Upper lobe of left lung (tissue), 6 donors: ENCODE measurements around the gene GFI1B. TPM values are rescaled to one million over a fixed set of nuclear protein-coding genes. Genes with fewer than 3 reads are reported as not detected.

Source experiments
- ATAC-seq, 2 donors: fragments of 200-7000 bp; cut with Tn5 transposase; one replicate each; pipeline ENCODE4 v1.9.1; 2022; ENCODE audit warnings: mild to moderate bottlenecking in 2 of 2, moderate library complexity in 2 of 2; ENCODE audit not compliant: low FRiP score in 2 of 2
- DNase-seq, 2 donors: peaks; one replicate each; pipeline ENCODE4 v3.0.0-alpha.2; 2019 to 2020
- H3K27ac ChIP-seq, 4 donors: fragments of 200-600 bp; sonication (generic); one replicate each; pipeline ENCODE4 v1.5.1; 2016 to 2019
- H3K27me3 ChIP-seq, 4 donors: fragments of 200-600 bp; sonication (generic); one replicate each; pipeline ENCODE4 v1.5.1; 2017 to 2019
- H3K36me3 ChIP-seq, 4 donors: fragments of 200-600 bp; sonication (generic); one replicate each; pipeline ENCODE4 v1.5.1; 2016 to 2019
- H3K4me1 ChIP-seq, 4 donors: fragments of 200-600 bp; sonication (generic); one replicate each; pipeline ENCODE4 v1.5.1; 2018 to 2019
- H3K4me3 ChIP-seq, 4 donors: fragments of 200-600 bp; sonication (generic); one replicate each; pipeline ENCODE4 v1.5.1; 2017 to 2019; ENCODE audit warnings: mild to moderate bottlenecking in 2 of 4, moderate library complexity in 1 of 4
- H3K9me3 ChIP-seq, 4 donors: fragments of 200-600 bp; sonication (generic); one replicate each; pipeline ENCODE4 v1.5.1; 2018 to 2019
- CTCF ChIP-seq, 6 experiments: fragments of 450-650 bp in 4 of 6; fragments of 200-600 bp in 2 of 6; sonication (generic) in 2 of 6; IDR thresholded peaks; one replicate each; pipeline ENCODE4 v1.5.1; 2016 to 2019; ENCODE audit warnings: antibody characterized with exemption in 6 of 6
- EP300 ChIP-seq, 4 donors: sonication (generic); formaldehyde crosslinking; IDR thresholded peaks; one replicate each; pipeline ENCODE4 v1.5.1; 2017; ENCODE audit warnings: antibody characterized with exemption in 4 of 4, control low read depth in 2 of 4
- POLR2A ChIP-seq, 4 donors: fragments of 450-650 bp; IDR thresholded peaks; one replicate each; pipeline ENCODE4 v1.5.1; 2016 to 2017; ENCODE audit warnings: antibody characterized with exemption in 4 of 4, mild to moderate bottlenecking in 2 of 4
- POLR2AphosphoS5 ChIP-seq, 2 donors: sonication (generic); formaldehyde crosslinking; IDR thresholded peaks; one replicate each; pipeline ENCODE4 v1.5.1; 2017; ENCODE audit warnings: antibody characterized with exemption in 2 of 2
- WGBS, 2 donors: methylation state at CpG; one replicate each; pipeline ENCODE4 v1.1.5; 2017 to 2018; 5-methylcytosine and 5-hydroxymethylcytosine counted together
- total RNA-seq, 6 donors: library from RNA; depleted of rRNA in 4 of 6; stranded (reverse); fragments of >200 nt in 4 of 6; gene quantifications; one replicate each; pipeline versions ENCODE4 v1.1.0 to v1.2.1, GENCODE V29; 2016 to 2021
- donor health status: DM: no; HTN: no; CAD: no; lungs with moderate emphysema.
- donor health status: DM: no; HTN: yes; CAD: no; lungs with severe emphysema.

GFI1B gene
- total RNA-seq, 6 donors from 2014 or later, result 0.97 to 3.5 (median 1.9) TPM

- 86% methylated on average over 18 of the region's 18 CpGs for WGBS, 2 donors
- H3K36me3 ChIP-seq, result no peaks in the 10 kb centered on the region
- H3K9me3 ChIP-seq, result no peaks in the 10 kb centered on the region
- no peak overlapping the region for H3K27ac ChIP-seq
- peak in 1 of 2 donors; percentile 41 for DNase-seq
- no peaks in the 10 kb centered on the region for H3K27me3 ChIP-seq
- TF ChIP-seq EP300 (IDR thresholded peaks at IDR 0.05) (no peak), POLR2A (IDR thresholded peaks at IDR 0.05) (no peak), CTCF (IDR thresholded peaks at IDR 0.05) (no peak), POLR2AphosphoS5 (IDR thresholded peaks at IDR 0.05) (no peak)
- H3K4me1 ChIP-seq, result peaks cover 4 to 12% (median 9%) of the 10 kb centered on the region in 4 donors
- no peak overlapping the region for H3K4me3 ChIP-seq
- no peak for ATAC-seq
These were observed 29.9 kb upstream of the GFI1B start for GRCh38 chr9:132948482-132949050.

GRCh38 chr9:132949709-132950108, 28.8 kb upstream of the GFI1B start:
- no peaks in the 10 kb centered on the region for H3K27me3 ChIP-seq
- H3K27ac ChIP-seq, result no peak overlapping the region
- no peaks in the 10 kb centered on the region for H3K36me3 ChIP-seq
- no peak for TF ChIP-seq CTCF (IDR thresholded peaks at IDR 0.05)
- TF ChIP-seq POLR2A (IDR thresholded peaks at IDR 0.05), result no peak
- TF ChIP-seq EP300 (IDR thresholded peaks at IDR 0.05), result no peak
- TF ChIP-seq POLR2AphosphoS5 (IDR thresholded peaks at IDR 0.05), result no peak
- H3K4me1 ChIP-seq, result peaks cover 0 to 7% (median 5%) of the 10 kb centered on the region in 4 donors
- ATAC-seq, result no peak
- peaks cover 0 to 3% (median 1%) of the 10 kb centered on the region in 4 donors for H3K9me3 ChIP-seq
- H3K4me3 ChIP-seq, result no peak overlapping the region
- no peak for DNase-seq
- WGBS, 2 donors, result 76 to 84% methylated on average over 3 to 4 of the region's 4 CpGs

GRCh38 chr9:132955123-132955522, 23.4 kb upstream of the GFI1B start:
- Histone ChIP-seq H3K4me3 (no peak overlapping the region), H3K36me3 (no peaks in the 10 kb centered on the region), H3K4me1 (no peaks in the 10 kb centered on the region), H3K27ac (no peak overlapping the region), H3K27me3 (no peaks in the 10 kb centered on the region), H3K9me3 (peaks cover 7 to 11% (median 9%) of the 10 kb centered on the region in 4 donors)
- ATAC-seq (no peak), DNase-seq (no peak)
- TF ChIP-seq POLR2AphosphoS5 (IDR thresholded peaks at IDR 0.05), result no peak
- TF ChIP-seq CTCF (IDR thresholded peaks at IDR 0.05), result no peak
- no peak for TF ChIP-seq EP300 (IDR thresholded peaks at IDR 0.05)
- no peak for TF ChIP-seq POLR2A (IDR thresholded peaks at IDR 0.05)
- 73 to 83% methylated on average over 2 of the region's 2 CpGs for WGBS, 2 donors

- H3K27me3 ChIP-seq, result no peaks in the 10 kb centered on the region
- no peaks in the 10 kb centered on the region for H3K36me3 ChIP-seq
- H3K9me3 ChIP-seq, result peaks cover 7 to 11% (median 9%) of the 10 kb centered on the region in 4 donors
- TF ChIP-seq CTCF (IDR thresholded peaks at IDR 0.05) (no peak), POLR2A (IDR thresholded peaks at IDR 0.05) (no peak), EP300 (IDR thresholded peaks at IDR 0.05) (no peak), POLR2AphosphoS5 (IDR thresholded peaks at IDR 0.05) (no peak)
- no peak for ATAC-seq
- WGBS, 2 donors, result 51 to 53% methylated on average over 2 of the region's 2 CpGs
- H3K27ac ChIP-seq, result no peak overlapping the region
- no peaks in the 10 kb centered on the region for H3K4me1 ChIP-seq
- DNase-seq, result no peak
- H3K4me3 ChIP-seq, result no peak overlapping the region
These were observed 22.7 kb upstream of the GFI1B start for GRCh38 chr9:132955768-132956167.

GRCh38 chr9:132957805-132958204, 20.7 kb upstream of the GFI1B start:
- no peak for TF ChIP-seq EP300 (IDR thresholded peaks at IDR 0.05)
- TF ChIP-seq CTCF (IDR thresholded peaks at IDR 0.05), result no peak
- TF ChIP-seq POLR2A (IDR thresholded peaks at IDR 0.05), result no peak
- no peak for TF ChIP-seq POLR2AphosphoS5 (IDR thresholded peaks at IDR 0.05)
- Histone ChIP-seq H3K27me3 (no peaks in the 10 kb centered on the region), H3K9me3 (peaks cover 7 to 11% (median 9%) of the 10 kb centered on the region in 4 donors), H3K4me1 (no peaks in the 10 kb centered on the region), H3K27ac (no peak overlapping the region), H3K36me3 (no peaks in the 10 kb centered on the region), H3K4me3 (no peak overlapping the region)
- no peak for ATAC-seq
- 73 to 80% methylated on average over 6 of the region's 6 CpGs for WGBS, 2 donors
- DNase-seq, result no peak
